ENCODE data around the gene LASP1NB.

- TF ChIP-seq POLR2AphosphoS5 (IDR thresholded peaks at IDR 0.05) (no peak), POLR2A (IDR thresholded peaks at IDR 0.05) (no peak)
- TF ChIP-seq, protein P1, sequence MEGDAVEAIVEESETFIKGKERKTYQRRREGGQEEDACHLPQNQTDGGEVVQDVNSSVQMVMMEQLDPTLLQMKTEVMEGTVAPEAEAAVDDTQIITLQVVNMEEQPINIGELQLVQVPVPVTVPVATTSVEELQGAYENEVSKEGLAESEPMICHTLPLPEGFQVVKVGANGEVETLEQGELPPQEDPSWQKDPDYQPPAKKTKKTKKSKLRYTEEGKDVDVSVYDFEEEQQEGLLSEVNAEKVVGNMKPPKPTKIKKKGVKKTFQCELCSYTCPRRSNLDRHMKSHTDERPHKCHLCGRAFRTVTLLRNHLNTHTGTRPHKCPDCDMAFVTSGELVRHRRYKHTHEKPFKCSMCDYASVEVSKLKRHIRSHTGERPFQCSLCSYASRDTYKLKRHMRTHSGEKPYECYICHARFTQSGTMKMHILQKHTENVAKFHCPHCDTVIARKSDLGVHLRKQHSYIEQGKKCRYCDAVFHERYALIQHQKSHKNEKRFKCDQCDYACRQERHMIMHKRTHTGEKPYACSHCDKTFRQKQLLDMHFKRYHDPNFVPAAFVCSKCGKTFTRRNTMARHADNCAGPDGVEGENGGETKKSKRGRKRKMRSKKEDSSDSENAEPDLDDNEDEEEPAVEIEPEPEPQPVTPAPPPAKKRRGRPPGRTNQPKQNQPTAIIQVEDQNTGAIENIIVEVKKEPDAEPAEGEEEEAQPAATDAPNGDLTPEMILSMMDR (IDR thresholded peaks at IDR 0.05 in 8 of 11, conservative IDR thresholded peaks at IDR 0.05 in 3 of 11) = no peak
Measured at GRCh38 chr17:38917259-38917658, 8.2 kb upstream of the LASP1NB start.
